Stimulated activated naive CD8-positive, alpha-beta T cell treated with anti-CD3 and anti-CD28 coated beads, Interleukin-15, amount 100 ng/mL, for 72 hours (primary cell): ENCODE results near the gene NRXN2.

Source experiments
- ATAC-seq: fragments of 150-1000 bp; cut with Tn5 transposase; 2 replicates; pipeline ENCODE4 v1.10.0; 2021; ENCODE audit warnings: mild to moderate bottlenecking, moderate library complexity
- DNase-seq, 2 donors: peaks; one replicate each; pipeline ENCODE4 v3.0.0; 2021 to 2022
- H3K27ac Mint-ChIP-seq, 2 donors: one replicate each; pipeline ENCODE4 v1.8.0; 2022; ENCODE audit warnings: mild to moderate bottlenecking in 2 of 2, mixed read lengths in 2 of 2, moderate library complexity in 2 of 2
- H3K27me3 Mint-ChIP-seq: one replicate; pipeline ENCODE4 v1.8.0; 2022; ENCODE audit warnings: mixed read lengths
- H3K4me1 Mint-ChIP-seq: one replicate; pipeline ENCODE4 v1.8.0; 2022; ENCODE audit warnings: mild to moderate bottlenecking, mixed read lengths
- H3K4me3 Mint-ChIP-seq, 2 donors: one replicate each; pipeline ENCODE4 v1.8.0; 2022; ENCODE audit warnings: mild to moderate bottlenecking in 2 of 2, mixed read lengths in 2 of 2, moderate library complexity in 1 of 2
- H3K9me3 Mint-ChIP-seq, 2 donors: one replicate each; pipeline ENCODE4 v1.8.0; 2022; ENCODE audit warnings: mixed read lengths in 2 of 2

Gene NRXN2

GRCh38 chr11:64592656-64593055 lies 130.3 kb downstream of the NRXN2 start:
- Mint-ChIP-seq H3K27ac (peak overlapping the region in 1 of 2 donors; percentile 51), H3K4me3 (no peak overlapping the region), H3K4me1 (no peaks in the 10 kb centered on the region), H3K27me3 (no peaks in the 10 kb centered on the region), H3K9me3 (peaks cover 14 to 21% of the 10 kb centered on the region in 2 donors)
- ATAC-seq (no peak), DNase-seq (no peak)

- Mint-ChIP-seq H3K9me3 (peaks cover 16 to 25% of the 10 kb centered on the region in 2 donors), H3K27me3 (no peaks in the 10 kb centered on the region), H3K27ac (peak overlapping the region in 1 of 2 donors; percentile 61), H3K4me3 (no peak overlapping the region), H3K4me1 (no peaks in the 10 kb centered on the region)
- DNase-seq (no peak), ATAC-seq (no peak)
Observed at GRCh38 chr11:64592234-64592615, 130.8 kb downstream of the NRXN2 start.

DNA sequence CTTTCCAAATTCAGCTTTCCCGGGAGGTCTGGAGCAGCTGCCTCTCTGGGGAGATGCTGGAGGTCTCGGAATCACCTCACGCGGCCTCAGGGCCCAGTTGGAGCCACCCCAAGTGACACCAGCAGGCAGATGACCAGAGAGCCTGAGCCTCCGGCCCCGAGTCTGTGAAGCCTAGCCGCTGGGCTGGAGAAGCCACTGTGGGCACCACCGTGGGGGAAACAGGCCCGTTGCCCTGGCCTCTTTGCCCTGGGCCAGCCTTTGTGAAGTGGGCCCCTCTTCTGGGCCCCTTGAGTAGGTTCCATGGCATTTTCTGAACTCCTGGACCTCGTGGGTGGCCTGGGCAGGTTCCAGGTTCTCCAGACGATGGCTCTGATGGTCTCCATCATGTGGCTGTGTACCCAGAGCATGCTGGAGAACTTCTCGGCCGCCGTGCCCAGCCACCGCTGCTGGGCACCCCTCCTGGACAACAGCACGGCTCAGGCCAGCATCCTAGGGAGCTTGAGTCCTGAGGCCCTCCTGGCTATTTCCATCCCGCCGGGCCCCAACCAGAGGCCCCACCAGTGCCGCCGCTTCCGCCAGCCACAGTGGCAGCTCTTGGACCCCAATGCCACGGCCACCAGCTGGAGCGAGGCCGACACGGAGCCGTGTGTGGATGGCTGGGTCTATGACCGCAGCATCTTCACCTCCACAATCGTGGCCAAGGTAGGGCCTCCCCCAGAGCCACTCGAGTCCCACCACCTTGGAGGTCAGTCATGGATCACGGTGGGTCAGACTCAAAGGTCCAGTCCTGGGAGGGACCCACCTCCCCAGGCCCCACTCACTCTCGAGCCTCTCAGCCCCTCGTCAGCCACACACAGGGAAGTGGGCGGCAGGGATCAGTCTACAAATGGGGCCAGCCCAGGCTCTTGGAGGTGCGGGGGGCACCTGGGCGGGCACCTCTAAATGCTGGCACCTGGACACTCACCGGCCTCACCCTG lies 131.5 kb downstream of the NRXN2 start:
- Mint-ChIP-seq H3K4me3 (no peak overlapping the region), H3K27ac (peak overlapping the region in 1 of 2 donors; percentile 61), H3K9me3 (peaks cover 16 to 25% of the 10 kb centered on the region in 2 donors), H3K27me3 (no peaks in the 10 kb centered on the region), H3K4me1 (no peaks in the 10 kb centered on the region)
- ATAC-seq: no peak
- no peak for DNase-seq

- H3K9me3 Mint-ChIP-seq: peaks cover 16 to 25% of the 10 kb centered on the region in 2 donors
- no peak for ATAC-seq
- no peak within 1 kb of the TSS for H3K27ac Mint-ChIP-seq
- no peak within 1 kb of the TSS for H3K4me3 Mint-ChIP-seq
- H3K4me1 Mint-ChIP-seq: no peaks in the 10 kb centered on the region
- no peak for DNase-seq
- H3K27me3 Mint-ChIP-seq: no peaks in the 10 kb centered on the region
Observed at GRCh38 chr11:64590763-64591221, 132.2 kb downstream of the NRXN2 start, which contains the start of gene SLC22A12. Gene SLC22A12 (plus strand): TSS chr11:64591220. CDS start chr11:64591557, 337 bp downstream.

DNA sequence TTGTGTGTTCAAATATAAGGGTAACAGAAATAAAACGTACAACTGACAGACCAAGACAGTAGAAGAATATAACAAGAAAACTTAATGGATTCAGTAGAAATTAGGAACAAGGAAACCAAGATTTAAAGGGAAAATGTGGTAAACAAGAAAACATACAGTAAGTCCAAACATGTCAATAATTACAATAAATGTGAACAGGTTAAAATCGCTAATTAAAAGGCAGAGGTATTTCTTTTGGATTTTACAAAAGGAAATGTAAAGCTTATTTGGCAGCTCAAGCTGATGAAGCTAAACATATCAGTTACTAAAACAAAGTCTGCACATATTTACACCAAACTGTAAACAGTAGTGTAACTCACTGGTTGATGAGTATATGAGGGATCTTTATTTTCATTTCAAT lies 134.3 kb downstream of the NRXN2 start:
- Mint-ChIP-seq H3K27ac (no peak overlapping the region), H3K4me1 (no peaks in the 10 kb centered on the region), H3K27me3 (no peaks in the 10 kb centered on the region), H3K4me3 (no peak overlapping the region), H3K9me3 (peaks cover 16 to 25% of the 10 kb centered on the region in 2 donors)
- no peak for DNase-seq
- no peak for ATAC-seq

DNA sequence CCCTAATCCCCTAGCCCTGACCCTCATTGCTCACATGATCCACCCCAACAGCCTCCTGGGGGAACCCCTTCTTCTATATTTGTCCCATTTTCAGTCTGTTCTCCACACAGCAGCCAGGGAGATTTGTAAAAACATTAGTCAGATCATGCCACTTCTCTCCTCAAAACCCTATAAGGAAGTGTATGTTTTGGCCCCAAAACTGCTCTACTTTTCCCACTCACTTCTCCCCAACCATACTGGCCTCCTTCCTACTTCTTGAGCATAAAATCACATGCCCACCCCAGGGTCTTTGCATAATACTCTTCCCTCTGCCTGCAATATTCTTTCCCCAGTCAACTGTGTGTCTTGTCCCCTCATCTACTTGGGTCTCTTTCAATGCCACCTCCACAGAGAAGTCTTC lies 136.6 kb downstream of the NRXN2 start:
- no peak for DNase-seq
- peaks cover 16 to 25% of the 10 kb centered on the region in 2 donors for H3K9me3 Mint-ChIP-seq
- H3K4me3 Mint-ChIP-seq: no peak overlapping the region
- no peak for ATAC-seq
- no peaks in the 10 kb centered on the region for H3K27me3 Mint-ChIP-seq
- H3K27ac Mint-ChIP-seq: no peak overlapping the region
- no peaks in the 10 kb centered on the region for H3K4me1 Mint-ChIP-seq

DNA sequence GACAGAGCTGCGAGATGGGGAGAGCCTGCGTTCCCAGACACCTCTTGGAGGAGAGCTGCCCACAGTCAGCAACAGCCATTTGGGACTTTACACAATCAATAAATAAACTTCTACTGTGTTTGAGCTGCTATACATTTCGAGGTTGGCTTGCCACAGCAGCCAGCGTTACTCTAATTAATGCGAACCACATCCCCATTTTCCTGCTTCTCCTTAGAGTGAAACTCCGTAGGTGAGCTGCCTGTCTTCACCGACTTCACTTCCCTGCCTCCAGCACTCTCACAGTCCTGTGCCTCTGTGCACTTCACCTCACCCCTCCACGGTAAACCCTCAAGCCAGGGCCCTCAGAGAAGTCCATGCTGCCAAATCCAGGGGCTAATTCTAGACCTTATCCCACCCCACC lies 137.8 kb downstream of the NRXN2 start:
- Mint-ChIP-seq H3K4me3 (no peak overlapping the region), H3K9me3 (peaks cover 16 to 25% of the 10 kb centered on the region in 2 donors), H3K27ac (no peak overlapping the region), H3K4me1 (no peaks in the 10 kb centered on the region), H3K27me3 (no peaks in the 10 kb centered on the region)
- ATAC-seq (no peak), DNase-seq (no peak)

- Mint-ChIP-seq H3K4me1 (no peaks in the 10 kb centered on the region), H3K27me3 (no peaks in the 10 kb centered on the region), H3K4me3 (no peak overlapping the region), H3K27ac (no peak overlapping the region), H3K9me3 (peaks cover 11 to 14% of the 10 kb centered on the region in 2 donors)
- DNase-seq (no peak), ATAC-seq (no peak)
Observed at GRCh38 chr11:64583296-64584262, 139.4 kb downstream of the NRXN2 start.

GRCh38 chr11:64582885-64583284 lies 140.1 kb downstream of the NRXN2 start:
- Mint-ChIP-seq H3K27ac (no peak overlapping the region), H3K4me3 (no peak overlapping the region), H3K4me1 (no peaks in the 10 kb centered on the region), H3K9me3 (peaks cover 4 to 7% of the 10 kb centered on the region in 2 donors), H3K27me3 (no peaks in the 10 kb centered on the region)
- no peak for ATAC-seq
- no peak for DNase-seq

DNA sequence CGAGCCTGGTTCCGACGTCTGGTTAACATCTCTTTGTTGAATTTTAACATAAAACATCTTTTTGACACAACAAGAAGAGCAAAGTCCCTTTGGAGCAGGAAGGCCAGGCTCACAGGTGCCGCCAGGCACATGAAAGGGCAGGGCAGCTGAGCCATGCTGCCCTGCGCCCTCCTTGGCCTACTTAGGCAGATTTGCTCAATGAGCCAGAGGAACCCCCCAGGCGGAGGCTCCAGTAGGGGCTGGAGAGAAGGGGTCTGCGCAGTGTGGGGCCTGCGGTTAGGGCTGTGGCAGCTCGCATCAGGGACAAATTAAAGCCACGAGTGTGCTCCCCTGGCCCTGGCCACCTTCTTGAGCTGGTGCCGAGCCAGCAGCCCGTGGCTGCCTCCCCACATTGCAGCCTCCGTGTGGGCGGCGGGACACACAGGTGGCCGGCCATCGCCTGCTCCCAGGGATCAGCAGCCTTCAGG lies 141.9 kb downstream of the NRXN2 start:
- ATAC-seq (no peak), DNase-seq (no peak)
- Mint-ChIP-seq H3K27ac (no peak overlapping the region), H3K9me3 (no peaks in the 10 kb centered on the region), H3K27me3 (no peaks in the 10 kb centered on the region), H3K4me3 (no peak overlapping the region), H3K4me1 (no peaks in the 10 kb centered on the region)

GRCh38 chr11:64580412-64580811 lies 142.6 kb downstream of the NRXN2 start:
- Mint-ChIP-seq H3K9me3 (no peaks in the 10 kb centered on the region), H3K27ac (no peak overlapping the region), H3K27me3 (no peaks in the 10 kb centered on the region), H3K4me3 (no peak overlapping the region), H3K4me1 (no peaks in the 10 kb centered on the region)
- no peak for DNase-seq
- no peak for ATAC-seq

DNA sequence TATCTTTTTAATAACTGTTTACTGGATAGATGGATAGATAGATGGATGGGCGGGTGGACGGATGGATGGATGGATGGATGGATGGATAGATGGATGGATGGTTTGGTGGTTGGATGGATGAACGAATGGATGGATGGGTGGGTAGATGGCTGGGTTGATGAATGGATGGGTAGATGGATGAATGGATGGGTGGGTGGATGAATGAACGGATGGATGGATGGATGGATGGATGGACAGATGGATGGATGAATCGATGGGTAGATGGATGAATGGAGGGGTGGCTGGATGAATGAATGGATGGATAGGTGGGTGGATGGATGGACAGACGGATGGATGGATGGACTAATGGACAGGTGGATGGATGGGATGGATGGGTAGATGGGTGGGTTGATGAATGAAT lies 145.8 kb downstream of the NRXN2 start:
- Mint-ChIP-seq H3K27me3 (no peaks in the 10 kb centered on the region), H3K9me3 (no peaks in the 10 kb centered on the region), H3K27ac (no peak overlapping the region), H3K4me3 (no peak overlapping the region), H3K4me1 (no peaks in the 10 kb centered on the region)
- DNase-seq (no peak), ATAC-seq (no peak)

GRCh38 chr11:64572143-64572542 lies 150.9 kb downstream of the NRXN2 start:
- no peaks in the 10 kb centered on the region for H3K4me1 Mint-ChIP-seq
- no peaks in the 10 kb centered on the region for H3K27me3 Mint-ChIP-seq
- ATAC-seq (no peak), DNase-seq (no peak)
- H3K9me3 Mint-ChIP-seq: no peaks in the 10 kb centered on the region
- H3K4me3 Mint-ChIP-seq: no peak overlapping the region
- no peak overlapping the region for H3K27ac Mint-ChIP-seq

- no peak for ATAC-seq
- H3K4me1 Mint-ChIP-seq: peaks cover 4% of the 10 kb centered on the region
- peak overlapping the region in 1 of 2 donors; percentile 2 for H3K27ac Mint-ChIP-seq
- no peak overlapping the region for H3K4me3 Mint-ChIP-seq
- no peak for DNase-seq
- no peaks in the 10 kb centered on the region for H3K9me3 Mint-ChIP-seq
- H3K27me3 Mint-ChIP-seq: no peaks in the 10 kb centered on the region
Observed at GRCh38 chr11:64571410-64572091, 151.4 kb downstream of the NRXN2 start.

DNA sequence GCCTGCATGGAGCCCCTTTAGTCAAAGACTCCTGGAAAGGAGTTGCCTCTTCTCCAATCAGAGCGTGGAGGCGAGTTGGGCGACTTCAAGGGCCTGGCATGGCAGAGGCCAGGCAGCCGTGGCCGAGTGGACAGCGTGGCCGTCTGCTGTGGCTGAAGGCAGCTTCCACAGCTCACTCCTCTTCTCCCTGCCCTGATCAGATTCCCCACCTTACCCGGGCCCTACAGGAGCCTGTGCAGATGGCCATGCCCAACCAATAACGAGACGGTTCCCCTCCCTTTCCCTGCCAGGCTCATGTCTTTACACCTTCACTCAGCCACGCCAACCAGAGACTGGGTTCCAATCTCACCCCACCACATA lies 152.0 kb downstream of the NRXN2 start:
- Mint-ChIP-seq H3K4me1 (peaks cover 5% of the 10 kb centered on the region), H3K27ac (no peak overlapping the region), H3K27me3 (no peaks in the 10 kb centered on the region), H3K9me3 (no peaks in the 10 kb centered on the region), H3K4me3 (no peak overlapping the region)
- no peak for DNase-seq
- no peak for ATAC-seq
